Activated CD4-positive, alpha-beta T cell treated with anti-CD3 and anti-CD28 coated beads, Interleukin-2, amount 10 ng/mL, durations not matched to agents 7 days and 5 days (primary cell): ENCODE data around the gene RDX. TPM values are rescaled to one million over a fixed set of nuclear protein-coding genes. Genes with fewer than 3 reads are reported as not detected.
"Not testable (repeated sequence)": the region's sequence is repeated elsewhere in the genome, so short reads cannot be mapped to it uniquely, and the experiment has no call there.

Experiments
- CTCF ChIA-PET: fragments of 350-600 bp; sonication (Branson Sonifier 250); formaldehyde crosslinking; loops from one replicate; lab custom pipeline; 2021; ENCODE audit warnings: antibody characterized with exemption; lab: Charles Lee
- POLR2A ChIA-PET: fragments of 350-600 bp; sonication (Branson Sonifier 250); formaldehyde crosslinking; loops from one replicate; lab custom pipeline; 2021; ENCODE audit warnings: antibody characterized with exemption; lab: Charles Lee
- DNase-seq: peaks from one replicate; pipeline ENCODE4 v3.0.0-alpha.2; 2020
- H3K27ac Mint-ChIP-seq: one replicate; pipeline ENCODE4 v1.8.0; 2021; ENCODE audit warnings: mild to moderate bottlenecking, moderate library complexity, mixed read lengths
- H3K27me3 Mint-ChIP-seq: one replicate; pipeline ENCODE4 v1.8.0; 2021; ENCODE audit warnings: mixed read lengths
- H3K36me3 Mint-ChIP-seq: one replicate; pipeline ENCODE4 v1.8.0; 2021; ENCODE audit warnings: low read depth, mixed read lengths
- H3K4me1 Mint-ChIP-seq: one replicate; pipeline ENCODE4 v1.8.0; 2021; ENCODE audit warnings: mixed read lengths
- H3K4me3 Mint-ChIP-seq: one replicate; pipeline ENCODE4 v1.8.0; 2021; ENCODE audit warnings: mild to moderate bottlenecking, moderate library complexity, mixed read lengths
- H3K9me3 Mint-ChIP-seq: one replicate; pipeline ENCODE4 v1.8.0; 2021; ENCODE audit warnings: mixed read lengths
- total RNA-seq, 2 experiments: library from RNA; stranded (reverse); gene quantifications; one replicate each; pipeline ENCODE4 v1.2.3, GENCODE V29; 2021

Gene RDX
- total RNA-seq, 2 experiments from 2014 or later: 37.6 to 47.1 TPM

- Mint-ChIP-seq H3K36me3 (no peaks in the 10 kb centered on the region), H3K4me3 (no peak overlapping the region), H3K9me3 (no peaks in the 10 kb centered on the region), H3K27ac (no peak overlapping the region), H3K4me1 (peaks cover 9% of the 10 kb centered on the region), H3K27me3 (peaks cover 3% of the 10 kb centered on the region)
- POLR2A ChIA-PET: interaction anchor here (0.6 kb wide), 1 partner anchor 8 kb away, joined by 4 read pairs; no protein-coding TSS in a partner anchor
- CTCF ChIA-PET: interaction anchor here (0.6 to 1.4 kb wide), 3 partner anchors 9 to 1405 kb away, joined by 3 to 4 read pairs (median 4); no protein-coding TSS in a partner anchor
- DNase-seq: no peak
Observed at GRCh38 chr11:110207123-110207522, 89.3 kb downstream of the RDX start.

GRCh38 chr11:110200836-110201235 is 95.6 kb downstream of the RDX start:
- no peaks in the 10 kb centered on the region for H3K36me3 Mint-ChIP-seq
- ChIA-PET CTCF (interaction anchor here (0.7 to 2.7 kb wide), 16 partner anchors 12 to 233 kb away, joined by 3 to 14 read pairs (median 6); no protein-coding TSS in a partner anchor), POLR2A (no interaction called here)
- peaks cover 3% of the 10 kb centered on the region for H3K27me3 Mint-ChIP-seq
- H3K4me1 Mint-ChIP-seq: no peaks in the 10 kb centered on the region
- H3K4me3 Mint-ChIP-seq: no peak overlapping the region
- no peak overlapping the region for H3K27ac Mint-ChIP-seq
- no peak for DNase-seq
- no peaks in the 10 kb centered on the region for H3K9me3 Mint-ChIP-seq

- POLR2A ChIA-PET: no interaction called here
- Mint-ChIP-seq H3K27ac (no peak overlapping the region), H3K4me1 (no peaks in the 10 kb centered on the region), H3K36me3 (no peaks in the 10 kb centered on the region), H3K27me3 (peaks cover 3% of the 10 kb centered on the region), H3K9me3 (no peaks in the 10 kb centered on the region), H3K4me3 (no peak overlapping the region)
- no peak for DNase-seq
- CTCF ChIA-PET: interaction anchor here (1.0 to 2.7 kb wide), 8 partner anchors 19 to 234 kb away, joined by 4 to 14 read pairs (median 7); no protein-coding TSS in a partner anchor
Observed at GRCh38 chr11:110200241-110200640, 96.2 kb downstream of the RDX start.

GRCh38 chr11:110199184-110199981 is 97.0 kb downstream of the RDX start:
- H3K4me3 Mint-ChIP-seq: no peak overlapping the region
- no peak overlapping the region for H3K27ac Mint-ChIP-seq
- H3K4me1 Mint-ChIP-seq: no peaks in the 10 kb centered on the region
- no peaks in the 10 kb centered on the region for H3K9me3 Mint-ChIP-seq
- H3K36me3 Mint-ChIP-seq: no peaks in the 10 kb centered on the region
- no peaks in the 10 kb centered on the region for H3K27me3 Mint-ChIP-seq
- no peak for DNase-seq
- ChIA-PET CTCF (interaction anchor here (0.6 to 2.6 kb wide), 5 partner anchors 172 to 268 kb away, joined by 3 to 14 read pairs (median 5); no protein-coding TSS in a partner anchor), POLR2A (interaction anchor here (0.5 to 0.8 kb wide), 3 partner anchors 8 to 362 kb away, joined by 3 to 5 read pairs (median 4); no protein-coding TSS in a partner anchor)

DNA sequence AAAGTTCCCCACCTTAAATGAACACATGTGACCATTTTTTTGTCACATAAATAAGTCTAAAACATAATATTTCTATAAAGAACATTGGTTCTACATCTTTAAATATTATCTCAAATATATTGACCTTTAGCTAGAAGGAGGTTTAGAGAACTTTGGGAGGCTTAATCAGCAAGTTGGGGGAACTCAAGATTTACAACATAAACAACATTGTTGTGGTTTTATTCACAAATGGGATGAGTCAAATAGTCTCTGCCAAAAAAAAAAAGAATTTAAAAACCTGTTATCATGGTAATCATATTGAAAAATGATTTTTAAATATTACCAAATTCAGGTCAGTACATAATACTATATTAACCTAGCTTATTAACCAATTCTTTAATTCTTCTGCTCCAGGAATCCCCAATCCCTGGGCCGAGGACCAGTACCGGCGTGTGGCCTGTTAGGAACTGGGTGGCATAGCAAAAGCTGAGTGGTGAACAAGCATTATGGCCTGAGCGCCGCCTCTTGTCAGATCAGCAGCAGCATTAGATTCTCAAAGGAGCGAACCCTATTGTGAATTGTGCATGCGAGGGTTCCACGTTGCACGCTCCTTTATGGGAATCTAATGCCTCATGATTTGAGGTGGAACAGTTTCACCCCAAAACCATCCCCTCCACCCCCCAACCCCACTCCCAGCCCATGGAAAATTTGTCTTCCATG is 98.2 kb downstream of the RDX start:
- Mint-ChIP-seq H3K9me3 (no peaks in the 10 kb centered on the region), H3K4me1 (peaks cover under 1% of the 10 kb centered on the region), H3K36me3 (no peaks in the 10 kb centered on the region), H3K27me3 (peaks cover 2% of the 10 kb centered on the region), H3K27ac (no peak overlapping the region), H3K4me3 (no peak overlapping the region)
- no peak for DNase-seq
- ChIA-PET POLR2A (interaction anchor here (0.6 kb wide), 1 partner anchor 216 kb away, joined by 3 read pairs; no protein-coding TSS in a partner anchor), CTCF (interaction anchor here (0.9 kb wide), 1 partner anchor 44 kb away, joined by 3 read pairs; no protein-coding TSS in a partner anchor)

GRCh38 chr11:110196884-110197420 is 99.5 kb downstream of the RDX start:
- Mint-ChIP-seq H3K9me3 (no peaks in the 10 kb centered on the region), H3K27ac (no peak overlapping the region), H3K36me3 (no peaks in the 10 kb centered on the region), H3K27me3 (peaks cover 12% of the 10 kb centered on the region), H3K4me1 (peaks cover 12% of the 10 kb centered on the region), H3K4me3 (no peak overlapping the region)
- CTCF ChIA-PET: no interaction called here
- POLR2A ChIA-PET: no interaction called here
- no peak for DNase-seq

DNA sequence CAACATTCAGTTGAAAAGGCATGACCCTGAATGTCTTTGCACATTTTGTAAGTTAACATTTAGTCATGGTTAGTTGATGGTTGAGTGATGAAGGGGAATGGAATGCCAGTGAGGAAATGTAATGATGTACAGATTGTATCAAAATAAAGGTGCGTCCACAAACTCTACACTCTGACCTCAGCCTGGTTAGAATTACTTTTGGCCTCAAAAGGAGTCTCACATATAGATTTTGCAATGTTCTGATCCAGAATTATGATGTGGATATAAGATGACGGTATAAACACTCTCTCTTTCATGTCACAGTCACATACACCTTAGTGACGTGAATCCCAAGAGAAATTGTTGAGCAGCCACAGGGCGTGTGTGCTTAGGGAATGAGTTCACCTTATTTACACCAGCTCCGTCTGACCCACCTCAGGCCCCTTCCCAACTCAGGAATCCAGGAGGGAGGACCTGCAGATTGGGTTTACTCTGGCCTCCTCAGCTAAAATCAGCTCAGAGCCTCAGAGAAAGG is 100.1 kb downstream of the RDX start:
- ChIA-PET POLR2A (no interaction called here), CTCF (interaction anchor here (0.6 to 1.6 kb wide), 2 partner anchors 20 to 198 kb away, joined by 3 read pairs; no protein-coding TSS in a partner anchor)
- no peak for DNase-seq
- H3K4me3 Mint-ChIP-seq: no peak overlapping the region
- H3K4me1 Mint-ChIP-seq: peaks cover 14% of the 10 kb centered on the region
- no peaks in the 10 kb centered on the region for H3K9me3 Mint-ChIP-seq
- H3K36me3 Mint-ChIP-seq: no peaks in the 10 kb centered on the region
- peaks cover 15% of the 10 kb centered on the region for H3K27me3 Mint-ChIP-seq
- H3K27ac Mint-ChIP-seq: no peak overlapping the region

GRCh38 chr11:110194211-110194766 is 102.1 kb downstream of the RDX start:
- Mint-ChIP-seq H3K4me1 (peaks cover 14% of the 10 kb centered on the region), H3K27me3 (peaks cover 22% of the 10 kb centered on the region)
- DNase-seq, H3K9me3 Mint-ChIP-seq, H3K27ac Mint-ChIP-seq, H3K36me3 Mint-ChIP-seq, POLR2A ChIA-PET, H3K4me3 Mint-ChIP-seq: not testable (repeated sequence)
- CTCF ChIA-PET: interaction anchor here (0.8 kb wide), 1 partner anchor 14 kb away, joined by 3 read pairs; no protein-coding TSS in a partner anchor

DNA sequence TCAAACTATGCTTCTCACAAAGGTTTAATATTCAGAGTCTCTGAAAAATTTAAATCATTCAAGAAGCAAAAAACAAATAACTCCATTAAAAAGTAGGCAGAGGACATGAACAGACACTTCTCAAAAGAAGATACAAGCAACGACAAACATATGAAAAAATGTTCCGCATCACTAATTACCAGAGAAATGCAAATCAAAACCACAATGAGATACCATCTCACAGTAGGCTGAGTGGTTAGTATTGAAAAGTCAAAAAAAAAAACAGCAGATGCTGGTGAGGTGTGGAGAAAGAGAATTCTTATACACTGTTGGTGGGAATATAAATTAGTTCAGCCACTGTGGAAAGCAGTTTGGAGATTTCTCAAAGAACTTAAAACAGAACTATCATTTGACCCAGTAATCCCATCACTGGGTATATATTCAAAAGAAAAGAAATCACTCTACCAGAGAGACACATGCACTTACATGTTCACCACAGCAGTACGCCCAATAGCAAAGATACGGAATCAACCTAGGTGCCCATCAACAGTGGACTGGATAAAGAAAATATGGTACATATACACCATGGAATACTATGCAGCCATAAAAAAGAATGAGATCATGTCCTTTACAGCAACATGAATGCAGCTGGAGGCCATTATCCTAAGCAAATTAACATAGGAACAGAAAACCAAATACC is 103.7 kb downstream of the RDX start:
- H3K4me3 Mint-ChIP-seq, DNase-seq, POLR2A ChIA-PET, H3K9me3 Mint-ChIP-seq, H3K27ac Mint-ChIP-seq, H3K36me3 Mint-ChIP-seq, CTCF ChIA-PET: not testable (repeated sequence)
- Mint-ChIP-seq H3K27me3 (peaks cover 25% of the 10 kb centered on the region), H3K4me1 (peaks cover 14% of the 10 kb centered on the region)

DNA sequence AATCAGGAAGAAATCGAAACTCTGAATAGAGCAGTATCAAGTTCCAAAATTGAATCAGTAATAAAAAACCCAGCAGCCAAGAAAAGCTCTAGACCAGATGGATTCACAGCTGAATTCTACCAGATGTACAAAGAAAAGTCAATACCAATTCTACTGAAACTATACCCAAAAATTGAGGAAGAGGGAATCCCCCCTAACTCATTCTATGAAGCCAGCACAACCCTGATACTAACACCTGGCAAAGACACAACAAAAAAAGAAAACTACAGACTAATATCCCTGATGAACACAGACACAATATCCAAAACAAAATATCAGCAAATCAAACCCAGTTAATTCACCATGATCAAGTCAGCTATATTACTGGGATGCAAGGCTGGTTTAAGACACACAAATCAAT is 105.5 kb downstream of the RDX start:
- Mint-ChIP-seq H3K27me3 (peaks cover 25% of the 10 kb centered on the region), H3K9me3 (no peaks in the 10 kb centered on the region), H3K4me1 (peaks cover 14% of the 10 kb centered on the region), H3K27ac (no peak overlapping the region), H3K4me3 (no peak overlapping the region), H3K36me3 (no peaks in the 10 kb centered on the region)
- DNase-seq: no peak
- ChIA-PET POLR2A (no interaction called here), CTCF (interaction anchor here (1.4 to 1.8 kb wide), 2 partner anchors 11 to 244 kb away, joined by 3 to 5 read pairs; no protein-coding TSS in a partner anchor)

- ChIA-PET POLR2A (no interaction called here), CTCF (interaction anchor here (1.7 kb wide), 1 partner anchor 14 kb away, joined by 7 read pairs; no protein-coding TSS in a partner anchor)
- Mint-ChIP-seq H3K9me3 (no peaks in the 10 kb centered on the region), H3K36me3 (no peaks in the 10 kb centered on the region), H3K4me3 (no peak overlapping the region), H3K4me1 (peaks cover 8% of the 10 kb centered on the region), H3K27ac (no peak overlapping the region), H3K27me3 (peaks cover 19% of the 10 kb centered on the region)
- no peak for DNase-seq
Observed at GRCh38 chr11:110187731-110188130, 108.7 kb downstream of the RDX start.
